ENCODE data around the gene SPIRE1. TPM values are rescaled to one million over a fixed set of nuclear protein-coding genes. Genes with fewer than 3 reads are reported as not detected.

SPIRE1 gene
- total RNA-seq (2022; extraction: Qiagen RNA extraction), result 12.9 to 18.1 TPM (median 17.0 TPM) in 5 replicates

DNA sequence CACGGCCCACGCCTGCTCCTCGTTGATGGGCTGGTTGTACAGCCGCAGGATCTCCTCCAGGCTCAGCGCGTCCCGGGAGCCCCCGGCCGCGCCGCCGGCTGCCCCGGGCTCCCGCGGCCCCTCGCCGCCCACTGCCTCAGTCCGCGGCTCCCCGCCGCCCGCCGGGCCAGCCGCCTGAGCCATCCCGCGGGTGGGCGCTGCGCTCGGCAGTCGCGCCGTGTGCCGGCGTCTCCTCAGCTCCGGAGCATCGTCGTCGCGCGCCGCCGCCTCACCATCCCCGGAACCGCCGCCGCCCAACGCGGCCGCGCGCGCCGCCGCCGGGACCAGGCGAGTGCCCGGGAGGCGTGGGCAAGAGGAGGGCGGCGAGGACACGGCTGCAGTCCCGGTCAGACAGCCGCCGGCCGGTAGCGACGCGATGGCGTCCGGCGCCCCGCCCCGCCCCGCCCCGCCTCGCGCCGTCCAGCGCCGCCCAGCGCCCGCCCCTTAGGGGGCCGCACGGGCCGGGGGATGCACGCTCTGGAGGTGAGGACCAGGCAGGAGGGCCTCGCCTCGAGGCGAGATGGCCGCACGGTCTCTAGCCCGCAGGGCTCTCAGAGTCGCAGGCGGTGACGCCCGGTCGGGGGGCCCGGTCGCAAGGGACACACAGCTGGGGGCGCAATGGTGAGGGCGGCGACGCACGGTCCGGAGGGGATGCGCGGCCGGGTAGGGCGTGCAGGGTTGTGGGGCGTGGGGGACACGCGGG, at the start of gene SPIRE1:
TSS of gene SPIRE1 (minus strand) at position 424 of the 742 bp plus-strand sequence. CDS start at position 183, 241 bp downstream.

DNA sequence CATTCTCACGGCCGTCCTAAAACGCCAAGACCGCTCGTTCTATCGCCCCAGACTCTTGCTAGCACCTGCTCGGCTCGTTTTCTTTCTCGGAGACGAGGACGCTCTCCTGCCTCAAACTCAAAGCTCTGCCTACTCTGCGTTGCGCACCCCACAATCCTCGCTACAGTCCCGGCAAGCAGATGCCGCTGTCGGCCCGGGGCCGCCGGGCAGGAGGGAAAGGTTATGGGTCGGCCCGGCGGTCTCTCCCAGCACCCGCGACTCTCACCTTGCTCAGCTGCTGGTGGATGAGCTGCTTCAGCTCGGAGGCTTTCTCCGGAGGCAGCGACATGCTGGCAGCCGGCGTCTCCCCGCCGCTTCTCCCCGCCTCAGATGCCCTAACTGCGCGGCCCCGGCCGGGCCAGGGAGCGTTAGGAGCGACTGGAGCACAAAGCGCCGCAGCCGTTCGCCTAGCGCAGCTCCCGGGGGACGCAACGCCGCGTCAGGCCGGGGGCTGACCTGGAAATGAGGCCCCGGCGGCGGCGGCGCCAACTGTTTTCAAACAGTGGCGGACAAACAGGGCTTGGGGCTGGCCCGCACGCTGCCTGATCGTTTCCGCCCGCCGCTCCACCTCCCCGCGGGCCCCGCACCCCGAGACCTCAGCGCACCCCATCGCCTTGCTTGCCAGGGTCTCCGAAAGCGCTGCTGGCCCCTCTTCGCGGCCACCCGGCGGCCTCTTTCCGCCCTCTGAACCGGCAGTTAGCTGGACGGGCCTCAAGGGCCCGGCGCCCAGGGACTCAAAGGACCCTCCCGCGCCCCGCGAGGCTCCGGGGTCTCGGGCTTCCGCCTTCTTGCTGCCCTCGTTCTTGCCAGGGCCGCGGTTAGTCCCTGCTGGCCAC, 44.6 kb upstream of the SPIRE1 start, which contains the start of the genes CEP76 and PSMG2:
TSS of gene CEP76 (minus strand) at position 503 of the 875 bp plus-strand sequence. CDS start at position 328, 175 bp downstream.
TSS of gene PSMG2 (plus strand) at position 822 of the 875 bp plus-strand sequence. CDS start 66 bp downstream, outside the sequence.

Other genes starting within 250 kb of the SPIRE1 start
- gene CEP76, start 44.6 kb upstream of the SPIRE1 start, total RNA-seq (2022; extraction: Qiagen RNA extraction), result 7.0 to 8.2 TPM (median 7.4 TPM) in 5 replicates
- 68.0 to 75.2 TPM (median 73.0 TPM) in 5 replicates for gene PSMG2, start 44.9 kb upstream of the SPIRE1 start, total RNA-seq (2022; extraction: Qiagen RNA extraction)
- gene PTPN2, start 226.1 kb upstream of the SPIRE1 start, total RNA-seq (2022; extraction: Qiagen RNA extraction), result 20.3 to 23.6 TPM (median 20.9 TPM) in 5 replicates

Data from A549 treated with CORT108297 at 1 μM for 4 hours (cell line).